ENCODE measurements around the gene CASP5.

CASP5 gene

GRCh38 chr11:105056446-105056845 lies 33.5 kb upstream of the CASP5 start:
- H3K36me3 ChIP-seq: no peaks in the 10 kb centered on the region
- H3K27ac ChIP-seq: no peak overlapping the region
- no peak for TF ChIP-seq CTCF (IDR thresholded peaks at IDR 0.05)
- no peaks in the 10 kb centered on the region for H3K27me3 ChIP-seq
- peaks cover 0 to under 1% of the 10 kb centered on the region in 2 experiments for H3K4me1 ChIP-seq (ENCODE audit: control insufficient read depth in 1 of 2, insufficient read depth in 1 of 2, low read depth in 1 of 2, low read length in 1 of 2)
- H3K4me3 ChIP-seq (ENCODE audit: low read depth in 1 of 2, low read length in 1 of 2): no peak overlapping the region
- H3K9me3 ChIP-seq: no peaks in the 10 kb centered on the region

- TF ChIP-seq CTCF (IDR thresholded peaks at IDR 0.05): no peak
- no peaks in the 10 kb centered on the region for H3K27me3 ChIP-seq
- no peaks in the 10 kb centered on the region for H3K9me3 ChIP-seq
- H3K4me3 ChIP-seq (ENCODE audit: low read depth in 1 of 2, low read length in 1 of 2): no peak overlapping the region
- H3K36me3 ChIP-seq: no peaks in the 10 kb centered on the region
- no peaks in the 10 kb centered on the region for H3K4me1 ChIP-seq (ENCODE audit: control insufficient read depth in 1 of 2, insufficient read depth in 1 of 2, low read depth in 1 of 2, low read length in 1 of 2)
- H3K27ac ChIP-seq: no peak overlapping the region
These were observed 31.9 kb upstream of the CASP5 start for GRCh38 chr11:105054723-105055493.

- TF ChIP-seq CTCF (IDR thresholded peaks at IDR 0.05): no peak
These were observed 29.5 kb upstream of the CASP5 start for GRCh38 chr11:105052487-105052886.

GRCh38 chr11:105051559-105051958 lies 28.6 kb upstream of the CASP5 start:
- no peak overlapping the region for H3K4me3 ChIP-seq (ENCODE audit: low read depth in 1 of 2, low read length in 1 of 2)
- H3K36me3 ChIP-seq: no peaks in the 10 kb centered on the region

More at GRCh38 chr11:105052487-105052886, 29.5 kb upstream of the CASP5 start:
- H3K27ac ChIP-seq: no peak overlapping the region
- no peaks in the 10 kb centered on the region for H3K9me3 ChIP-seq
- no peaks in the 10 kb centered on the region for H3K36me3 ChIP-seq
- no peak overlapping the region for H3K4me3 ChIP-seq (ENCODE audit: low read depth in 1 of 2, low read length in 1 of 2)
- no peaks in the 10 kb centered on the region for H3K4me1 ChIP-seq (ENCODE audit: control insufficient read depth in 1 of 2, insufficient read depth in 1 of 2, low read depth in 1 of 2, low read length in 1 of 2)
- no peaks in the 10 kb centered on the region for H3K27me3 ChIP-seq

GRCh38 chr11:105049481-105049880 lies 26.5 kb upstream of the CASP5 start:
- no peak overlapping the region for H3K4me3 ChIP-seq (ENCODE audit: low read depth in 1 of 2, low read length in 1 of 2)
- no peak for TF ChIP-seq CTCF (IDR thresholded peaks at IDR 0.05)
- H3K27ac ChIP-seq: no peak overlapping the region
- peaks cover 8 to 9% of the 10 kb centered on the region in 2 experiments for H3K4me1 ChIP-seq (ENCODE audit: control insufficient read depth in 1 of 2, insufficient read depth in 1 of 2, low read depth in 1 of 2, low read length in 1 of 2)
- no peaks in the 10 kb centered on the region for H3K36me3 ChIP-seq
- H3K27me3 ChIP-seq: no peaks in the 10 kb centered on the region
- H3K9me3 ChIP-seq: no peaks in the 10 kb centered on the region

More at GRCh38 chr11:105051559-105051958, 28.6 kb upstream of the CASP5 start:
- Histone ChIP-seq H3K27me3 (no peaks in the 10 kb centered on the region), H3K27ac (no peak overlapping the region), H3K4me1 (ENCODE audit: control insufficient read depth in 1 of 2, insufficient read depth in 1 of 2, low read depth in 1 of 2, low read length in 1 of 2) (no peaks in the 10 kb centered on the region), H3K9me3 (no peaks in the 10 kb centered on the region)
- TF ChIP-seq CTCF (IDR thresholded peaks at IDR 0.05): no peak

All from neutrophil (primary cell).